K562 (cell line): Measurements from ENCODE around the gene HSD11B1. TPM values are rescaled to one million over a fixed set of nuclear protein-coding genes. Genes with fewer than 3 reads are reported as not detected.

ENCODE experiments used
- ATAC-seq: fragments of 200-7000 bp; cut with Tn5 transposase; 3 replicates; pipeline ENCODE4 v1.9.1; 2020; ENCODE audit warnings: moderate library complexity
- BruUV-seq: library from RNA; stranded (reverse); fragments of 400-500 nt; replicated peaks from 2 replicates; lab custom pipeline; 2021; lab: Mats Ljungman, UMichigan
- CTCF ChIA-PET: fragments of 300-600 bp; formaldehyde crosslinking; extraction: SDS; loops from one replicate; lab custom pipeline; 2021; ENCODE audit warnings: low intra/inter-chr PET ratio; lab: Yijun Ruan, JAX
- POLR2A ChIA-PET: fragments of 300-600, 350-650 bp; sonication (Branson Sonifier 250); formaldehyde crosslinking; extraction: SDS; loops from one replicate; lab custom pipeline; 2021; ENCODE audit warnings: antibody characterized with exemption, inconsistent platforms; lab: Yijun Ruan, JAX
- DNase-seq, 4 experiments: peaks; one replicate each; pipeline versions ENCODE4 v3.0.0 to v3.0.0-alpha.2; 2011 to 2018; ENCODE audit warnings: low spot score in 3 of 4, mixed read lengths in 3 of 4; ENCODE audit errors: extremely low read depth in 1 of 4
- FAIRE-seq: peaks from 2 replicates; lab custom pipeline; 2011; peaks lifted over from hg19 to GRCh38; lab: Jason Lieb, UNC
- H2AFZ ChIP-seq: 2 replicates; pipeline ENCODE4 v1.6.0; 2011; ENCODE audit warnings: low read depth, low read length, control low read depth, inconsistent platforms
- H3K27ac ChIP-seq: fragments of 200-600 bp; 3 replicates; pipeline ENCODE4 v1.8.0; 2011; ENCODE audit warnings: low read depth, mild to moderate bottlenecking, control low read depth, inconsistent platforms, low read length, moderate library complexity, mixed read lengths; ENCODE audit errors: extremely low read depth
- H3K27me3 ChIP-seq, 2 experiments: fragments of 300-600 bp in 1 of 2; 2 replicates in 1 of 2; 3 replicates in 1 of 2; pipeline versions ENCODE4 v1.6.0 to v1.8.0; 2011; ENCODE audit warnings: inconsistent platforms in 2 of 2, low read length in 2 of 2, mild to moderate bottlenecking in 1 of 2, mixed read lengths in 1 of 2, moderate library complexity in 1 of 2; ENCODE audit not compliant: control insufficient read depth in 2 of 2, insufficient read depth in 2 of 2
- H3K36me3 ChIP-seq: fragments of 300-600 bp; 3 replicates; pipeline ENCODE4 v1.8.0; 2011; ENCODE audit warnings: mild to moderate bottlenecking, low read length, inconsistent platforms; ENCODE audit not compliant: control insufficient read depth, insufficient read depth
- H3K4me1 ChIP-seq, 2 experiments: fragments of 200-600 bp in 1 of 2; replicated peaks in 1 of 2; 2 replicates in 1 of 2; 3 replicates in 1 of 2; pipeline versions ENCODE4 v1.5.1 to v1.8.0; 2011; ENCODE audit warnings: inconsistent platforms in 2 of 2, low read length in 2 of 2, mild to moderate bottlenecking in 1 of 2, mixed read lengths in 1 of 2, moderate library complexity in 1 of 2; ENCODE audit not compliant: control insufficient read depth in 2 of 2, insufficient read depth in 2 of 2
- H3K4me2 ChIP-seq: 2 replicates; pipeline ENCODE4 v1.6.1; 2011; ENCODE audit warnings: low read length, control low read depth, inconsistent platforms, mixed read lengths; ENCODE audit not compliant: insufficient read depth
- H3K4me3 ChIP-seq: fragments of 200-600 bp; sonication (generic), shearing (Covaris generic); 2 replicates; pipeline ENCODE4 v1.5.1; 2016; ENCODE audit warnings: control low read depth, inconsistent platforms
- H3K79me2 ChIP-seq: fragments of 200-600 bp; 3 replicates; pipeline ENCODE4 v1.8.0; 2011; ENCODE audit warnings: low read length, inconsistent platforms; ENCODE audit not compliant: control insufficient read depth, insufficient read depth
- H3K9ac ChIP-seq, 2 experiments: 2 replicates each; pipeline versions ENCODE4 v1.6.0 to v1.6.1; 2011; ENCODE audit warnings: low read depth in 2 of 2, low read length in 2 of 2, control low read depth in 1 of 2, inconsistent platforms in 1 of 2, mild to moderate bottlenecking in 1 of 2, mixed read lengths in 1 of 2; ENCODE audit not compliant: insufficient read depth in 1 of 2
- H3K9me1 ChIP-seq: one replicate; pipeline ENCODE4 v1.6.0; 2011; ENCODE audit warnings: inconsistent platforms, mild to moderate bottlenecking, low read length, moderate library complexity; ENCODE audit not compliant: control insufficient read depth, insufficient read depth
- H3K9me3 ChIP-seq: replicated peaks from 2 replicates; pipeline ENCODE4 v1.5.1; 2011; ENCODE audit warnings: low read depth, low read length, inconsistent platforms; ENCODE audit not compliant: control insufficient read depth, insufficient read depth
- H4K20me1 ChIP-seq: replicated peaks from 2 replicates; pipeline ENCODE4 v1.6.1; 2011; ENCODE audit warnings: low read length, inconsistent platforms, mixed read lengths; ENCODE audit not compliant: control insufficient read depth, insufficient read depth
- HDAC2 ChIP-seq: fragments of 450-650 bp; IDR thresholded peaks from 2 replicates; pipeline ENCODE4 v1.6.1; 2016; ENCODE audit warnings: mild to moderate bottlenecking
- SMARCA5 ChIP-seq: fragments of 450-650 bp; IDR thresholded peaks from 2 replicates; pipeline ENCODE4 v1.6.1; 2016
- ZKSCAN1 ChIP-seq: fragments of 150-350 bp; IDR thresholded peaks from 2 replicates; pipeline ENCODE4 v1.6.1; 2016; ENCODE audit warnings: low read depth, low read length
- WGBS: fragments of 100-300 bp; shearing (Covaris generic); methylation state at CpG from one replicate; pipeline ENCODE4 v1.1.6; 2016; ENCODE audit warnings: low coverage, mixed read lengths; ENCODE audit not compliant: insufficient coverage; ENCODE audit errors: missing lambda C conversion rate; 5-methylcytosine and 5-hydroxymethylcytosine counted together
- in situ Hi-C: fragments of 300-500 bp; cut with MboI; formaldehyde crosslinking; loops from 4 replicates; pipeline ENCODE4 v1.15.0; 2018; ENCODE audit warnings: inconsistent platforms, mixed read lengths
- intact Hi-C: fragments of 100-400 bp; cut with micrococcal nuclease; formaldehyde crosslinking; loops from 2 replicates; pipeline ENCODE4 v1.14.2; 2022
- polyA plus RNA-seq, 8 experiments: library from polyadenylated mRNA; depleted of rRNA in 4 of 8; stranded (reverse) in 5 of 8; unstranded in 3 of 8; fragments of >200 nt; fragmentation: Nextera tagmentation in 2 of 8; fragmentation: Illumina TruSeq in 1 of 8; extraction: Ambion mirVana in 2 of 8; extraction: Trizol in 1 of 8; gene quantifications; 2 replicates each; pipeline versions ENCODE4 v1.2.1 to v1.2.3, GENCODE V29; 2011 to 2014; ENCODE audit warnings: inconsistent platforms in 1 of 8, missing spikeins in 1 of 8
- total RNA-seq, 7 experiments: library from RNA; depleted of rRNA in 6 of 7; stranded (reverse); fragments of >200 nt in 6 of 7; fragmentation: Illumina TruSeq in 2 of 7; extraction: Trizol in 2 of 7; gene quantifications; 2 replicates each; pipeline versions ENCODE4 v1.2.1 to v1.2.3, GENCODE V29; 2011 to 2021; ENCODE audit warnings: low replicate concordance in 1 of 7

The HSD11B1 gene
- total and polyA plus RNA-seq, 9 of the 15 experiments (the other 6 are each of a cell fraction or from before 2014, with no cell fraction given): 0.04 to 0.16 TPM; not detected in 7

DNA sequence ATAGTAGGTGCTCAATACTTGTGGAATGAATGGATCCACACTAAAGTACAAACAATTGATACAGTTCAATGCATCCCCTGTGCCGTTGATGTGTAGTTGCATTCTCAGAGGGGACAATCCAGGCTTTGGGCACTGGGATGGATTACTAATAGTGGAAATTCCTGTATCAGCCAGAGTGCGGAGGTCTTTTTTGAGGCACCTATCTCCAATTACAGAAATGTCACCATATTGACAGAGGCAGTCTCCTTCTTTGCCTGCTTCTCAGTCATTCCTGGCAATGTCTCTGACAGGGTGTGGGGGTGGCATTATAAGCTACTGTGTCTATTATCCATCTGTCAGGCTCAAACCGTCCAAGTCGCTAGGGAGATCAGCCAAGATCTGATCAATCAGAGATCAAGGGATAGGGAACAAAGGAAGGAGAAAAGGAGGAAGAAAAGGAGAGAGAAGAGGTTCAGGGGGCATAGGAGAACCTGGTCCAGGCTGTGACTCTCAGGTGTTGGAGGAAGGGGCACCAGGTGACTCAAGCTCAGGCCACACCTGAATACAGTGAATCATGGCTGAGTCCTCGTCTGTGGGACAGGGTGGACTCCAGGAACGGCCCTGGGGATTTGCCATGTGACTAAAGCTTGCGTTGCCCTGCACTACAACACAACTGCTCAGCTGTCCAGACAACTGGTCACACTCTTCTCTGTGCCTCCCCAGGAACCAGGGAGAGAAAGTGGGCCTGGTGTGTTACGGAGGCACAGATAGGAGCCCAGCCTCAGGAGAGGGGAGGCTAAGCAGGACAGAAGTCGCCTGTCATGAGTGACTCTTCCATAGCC is 49.0 kb upstream of the HSD11B1 start:
- CTCF ChIA-PET: no interaction called here
- peaks cover 0 to 6% of the 10 kb centered on the region in 2 experiments; a peak in 1 of 5 replicates for H3K27me3 ChIP-seq
- H3K79me2 ChIP-seq: no peaks in the 10 kb centered on the region
- DNase-seq (no peak), ATAC-seq (no peak), FAIRE-seq (no peak)
- no peaks in the 10 kb centered on the region for H3K9me1 ChIP-seq
- H3K4me2 ChIP-seq: no peak overlapping the region
- TF ChIP-seq ZKSCAN1 (peak; percentile 85), SMARCA5 (no peak), HDAC2 (no peak)
- POLR2A ChIA-PET: no interaction called here
- peaks cover 26 to 30% of the 10 kb centered on the region in 2 experiments for H3K4me1 ChIP-seq
- H3K27ac ChIP-seq: no peak overlapping the region
- no peak overlapping the region for H3K9ac ChIP-seq
- 31% methylated on average over 9 of the region's 9 CpGs for WGBS
- in situ Hi-C loops (loop anchor here (10.0 kb wide), 1 partner anchor 1831 kb away; no protein-coding TSS in a partner anchor), intact Hi-C loops (no loop called here)
- H4K20me1 ChIP-seq: no peaks in the 10 kb centered on the region
- H2AFZ ChIP-seq: no peak overlapping the region
- H3K9me3 ChIP-seq: no peaks in the 10 kb centered on the region
- H3K36me3 ChIP-seq: no peaks in the 10 kb centered on the region
- H3K4me3 ChIP-seq: no peak overlapping the region
- no TSS peak for BruUV-seq
